ENCODE results near the gene BRD3. TPM values are rescaled to one million over a fixed set of nuclear protein-coding genes. Genes with fewer than 3 reads are reported as not detected.

BRD3 gene
- total RNA-seq, 1 experiment from 2014 or later, result 40.7 TPM

DNA sequence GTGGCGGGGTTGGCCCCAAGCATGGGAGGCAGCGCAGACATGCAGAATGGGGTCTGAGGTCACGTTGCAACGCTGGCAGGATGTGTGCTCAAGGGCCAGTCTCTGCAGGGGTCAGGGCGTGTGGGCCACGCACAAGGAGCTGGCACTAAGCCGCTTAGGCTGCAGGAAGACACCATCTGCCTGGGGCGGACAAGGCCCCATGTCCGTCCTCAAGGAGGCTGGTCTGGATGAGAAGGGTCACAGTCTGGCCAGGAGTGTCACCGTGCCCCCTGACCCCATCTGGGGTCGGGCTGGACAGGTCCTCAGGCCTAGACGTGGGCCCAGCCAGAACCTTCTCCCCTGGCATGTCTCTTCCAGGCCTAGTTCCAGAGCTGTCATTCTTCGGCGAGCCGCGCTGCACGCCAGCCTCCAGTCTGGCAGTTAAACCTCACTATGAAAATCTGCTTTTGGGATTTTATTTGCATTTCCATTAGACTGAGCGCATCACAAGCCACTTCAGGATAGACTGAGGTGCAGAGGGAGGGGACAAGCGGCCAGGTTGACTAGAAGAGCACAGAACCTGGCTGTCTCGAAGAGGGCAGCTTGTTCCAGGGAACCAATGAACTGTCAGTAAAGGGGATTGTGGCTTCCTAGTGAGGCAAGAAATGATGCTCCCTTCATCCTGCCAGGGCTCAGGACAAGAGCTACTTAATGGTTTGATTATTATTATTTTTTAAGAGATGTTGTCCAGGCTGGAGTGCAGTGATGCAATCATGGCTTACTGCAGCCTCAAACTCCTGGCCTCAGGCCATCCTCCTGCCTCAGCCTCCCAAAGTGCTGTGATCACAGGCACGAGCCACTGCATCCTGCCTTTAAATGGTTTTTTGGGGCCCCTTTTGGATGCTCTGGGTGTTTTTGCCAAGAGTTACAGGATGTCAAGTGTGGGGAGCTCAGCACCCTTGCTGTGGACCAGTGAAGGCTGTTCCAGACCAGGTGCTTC, 38.3 kb downstream of the BRD3 start:
- no peaks in the 10 kb centered on the region for H4K20me1 ChIP-seq (ENCODE audit: insufficient read depth)
- no peak for DNase-seq (ENCODE audit: low read depth, low spot score)
- ATAC-seq, result no peak
- H3K4me3 ChIP-seq (replicated peaks in 1 of 2; ENCODE audit: low read depth in 1 of 2, low read length in 2 of 2), result no peak overlapping the region
- BruUV-seq (replicated peaks), result no TSS peak
- ChIA-PET RAD21 (ENCODE audit: low non-redundant PET in 1 of 2, low total read pairs in 2 of 2, uncharacterized antibody in 2 of 2, unreplicated experiment in 2 of 2) (no interaction called here), CTCF (no interaction called here), POLR2A (no interaction called here)
- no peaks in the 10 kb centered on the region for H3K9me3 ChIP-seq (ENCODE audit: control insufficient read depth in 1 of 2, insufficient read depth in 1 of 2, low read depth in 1 of 2, low read length in 2 of 2)
- intact Hi-C loops (cut with micrococcal nuclease), result no loop called here
- H3K4me1 ChIP-seq (ENCODE audit: control insufficient read depth in 1 of 2, insufficient read depth in 2 of 2, low read length in 2 of 2), result peaks cover 0 to 13% of the 10 kb centered on the region in 2 experiments; a peak in 3 of 4 replicates
- H3K9ac ChIP-seq (ENCODE audit: low read length), result no peak overlapping the region
- no peaks in the 10 kb centered on the region for H3K27me3 ChIP-seq (ENCODE audit: insufficient read depth, low read length)
- H3K9me2 ChIP-seq (ENCODE audit: insufficient read depth), result no peaks in the 10 kb centered on the region
- H3K27ac ChIP-seq (ENCODE audit: low read depth, low read length), result no peak overlapping the region
- TF ChIP-seq YY1 (IDR thresholded peaks at IDR 0.05; ENCODE audit: extremely low read depth, insufficient replicate concordance, low read depth, low read length), result no peak
- no peak for TF ChIP-seq POLR2AphosphoS5 (IDR thresholded peaks at IDR 0.05; ENCODE audit: low read depth, low read length)
- TF ChIP-seq, protein P1, sequence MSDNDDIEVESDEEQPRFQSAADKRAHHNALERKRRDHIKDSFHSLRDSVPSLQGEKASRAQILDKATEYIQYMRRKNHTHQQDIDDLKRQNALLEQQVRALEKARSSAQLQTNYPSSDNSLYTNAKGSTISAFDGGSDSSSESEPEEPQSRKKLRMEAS (IDR thresholded peaks at IDR 0.05), result no peak
- no peak for TF ChIP-seq EZH2phosphoT487 (IDR thresholded peaks at IDR 0.05; ENCODE audit: borderline replicate concordance)
- no peak for TF ChIP-seq JUND (IDR thresholded peaks at IDR 0.05)
- TF ChIP-seq POLR2A (IDR thresholded peaks at IDR 0.05; ENCODE audit: borderline replicate concordance, extremely low read depth, insufficient read depth, insufficient read length), result no peak
- TF ChIP-seq EGR1 (IDR thresholded peaks at IDR 0.05; ENCODE audit: low read depth), result no peak
- TF ChIP-seq ELF1 (IDR thresholded peaks at IDR 0.05; ENCODE audit: borderline replicate concordance, low read depth), result no peak
- TF ChIP-seq, protein P2, sequence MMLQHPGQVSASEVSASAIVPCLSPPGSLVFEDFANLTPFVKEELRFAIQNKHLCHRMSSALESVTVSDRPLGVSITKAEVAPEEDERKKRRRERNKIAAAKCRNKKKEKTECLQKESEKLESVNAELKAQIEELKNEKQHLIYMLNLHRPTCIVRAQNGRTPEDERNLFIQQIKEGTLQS (IDR thresholded peaks at IDR 0.05), result no peak
- TF ChIP-seq CBX3 (IDR thresholded peaks at IDR 0.05; ENCODE audit: low read depth), result no peak
- no peak for TF ChIP-seq EZH2 (IDR thresholded peaks at IDR 0.05)
- TF ChIP-seq RAD21 (IDR thresholded peaks at IDR 0.05; ENCODE audit: low read depth), result no peak
- TF ChIP-seq ZFX (IDR thresholded peaks at IDR 0.05), result no peak
- TF ChIP-seq SRF (IDR thresholded peaks at IDR 0.05; ENCODE audit: low read depth), result no peak
- TF ChIP-seq FOSL1 (IDR thresholded peaks at IDR 0.05; ENCODE audit: low read depth), result no peak
- TF ChIP-seq SP1 (IDR thresholded peaks at IDR 0.05; ENCODE audit: low read depth), result no peak
- TF ChIP-seq SIN3A (IDR thresholded peaks at IDR 0.05; ENCODE audit: low read depth), result no peak
- TF ChIP-seq CEBPB (IDR thresholded peaks at IDR 0.05; ENCODE audit: low read depth), result no peak
- peaks cover 8 to 14% of the 10 kb centered on the region in 2 experiments; a peak in 2 of 4 replicates for H3K36me3 ChIP-seq (ENCODE audit: control insufficient read depth in 1 of 2, insufficient read depth in 2 of 2, low read length in 2 of 2)
- no peak overlapping the region for H3K4me2 ChIP-seq (ENCODE audit: low read length)
- no peak overlapping the region for H2AFZ ChIP-seq (ENCODE audit: low read depth, low read length, poor library complexity, severe bottlenecking)
- no peaks in the 10 kb centered on the region; the same call in 1 of the 2 replicates for H3K79me2 ChIP-seq (ENCODE audit: insufficient read depth, low read length)

All from HCT116 (cell line).